Neural progenitor cell (in vitro differentiated cells): ENCODE measurements around the gene DCUN1D1. TPM values are rescaled to one million over a fixed set of nuclear protein-coding genes. Genes with fewer than 3 reads are reported as not detected.

Experiments
- DNase-seq: peaks from one replicate; pipeline ENCODE4 v3.0.0-alpha.2; 2016; ENCODE audit warnings: low spot score
- H2AFZ ChIP-seq: fragments of 200-600 bp; sonication (generic); replicated peaks from 2 replicates; pipeline ENCODE4 v1.6.1; 2016; ENCODE audit warnings: antibody characterized with exemption
- H3F3A ChIP-seq: fragments of 200-600 bp; sonication (generic); 2 replicates; pipeline ENCODE4 v1.6.1; 2016; ENCODE audit warnings: antibody characterized with exemption, low read depth
- H3K27ac ChIP-seq: fragments of 200-600 bp; sonication (generic); 2 replicates; pipeline ENCODE4 v1.5.1; 2016; ENCODE audit warnings: mild to moderate bottlenecking
- H3K27me3 ChIP-seq: fragments of 200-600 bp; sonication (generic); 2 replicates; pipeline ENCODE4 v1.6.1; 2016; ENCODE audit warnings: mild to moderate bottlenecking, moderate library complexity
- H3K36me3 ChIP-seq: fragments of 200-600 bp; sonication (generic); 2 replicates; pipeline ENCODE4 v1.5.1; 2016
- H3K4me1 ChIP-seq: fragments of 200-600 bp; sonication (generic); 2 replicates; pipeline ENCODE4 v1.6.1; 2016; ENCODE audit warnings: mixed run types
- H3K4me2 ChIP-seq: fragments of 200-600 bp; sonication (generic); 2 replicates; pipeline ENCODE4 v1.6.1; 2016
- H3K4me3 ChIP-seq: fragments of 200-600 bp; sonication (generic); 2 replicates; pipeline ENCODE4 v1.5.1; 2016
- H3K79me2 ChIP-seq: fragments of 200-600 bp; sonication (generic); 2 replicates; pipeline ENCODE4 v1.6.1; 2016; ENCODE audit warnings: low read depth
- H3K9ac ChIP-seq: fragments of 200-600 bp; sonication (generic); 2 replicates; pipeline ENCODE4 v1.6.1; 2016
- H3K9me3 ChIP-seq: fragments of 200-600 bp; sonication (generic); 2 replicates; pipeline ENCODE4 v1.5.1; 2016; ENCODE audit warnings: low read depth
- H4K20me1 ChIP-seq: fragments of 200-600 bp; sonication (generic); 2 replicates; pipeline ENCODE4 v1.6.1; 2016; ENCODE audit warnings: low read depth
- H3K27ac Mint-ChIP-seq: 3 replicates; pipeline ENCODE4 v1.8.0; 2021; ENCODE audit warnings: mixed read lengths
- H3K27me3 Mint-ChIP-seq: 2 replicates; pipeline ENCODE4 v1.8.0; 2022; ENCODE audit warnings: low read depth, mild to moderate bottlenecking, inconsistent platforms, moderate library complexity, mixed read lengths; ENCODE audit not compliant: insufficient read depth
- H3K36me3 Mint-ChIP-seq: 3 replicates; pipeline ENCODE4 v1.8.0; 2021; ENCODE audit warnings: mixed read lengths
- H3K4me1 Mint-ChIP-seq: 3 replicates; pipeline ENCODE4 v1.8.0; 2021; ENCODE audit warnings: mixed read lengths
- H3K4me3 Mint-ChIP-seq: 3 replicates; pipeline ENCODE4 v1.8.0; 2021; ENCODE audit warnings: mild to moderate bottlenecking, moderate library complexity, mixed read lengths
- H3K9me3 Mint-ChIP-seq: 3 replicates; pipeline ENCODE4 v1.8.0; 2020; ENCODE audit warnings: mixed read lengths
- CTCF ChIP-seq: fragments of 200-600 bp; sonication (generic); IDR thresholded peaks from 2 replicates; pipeline ENCODE4 v1.5.1; 2017; ENCODE audit warnings: antibody characterized with exemption, mild to moderate bottlenecking
- EZH2 ChIP-seq: fragments of 200-600 bp; sonication (generic); IDR thresholded peaks from 2 replicates; pipeline ENCODE4 v1.6.1; 2017; ENCODE audit warnings: antibody characterized with exemption, mild to moderate bottlenecking, moderate library complexity
- EZH2phosphoT487 ChIP-seq: fragments of 200-600 bp; sonication (generic); IDR thresholded peaks from 2 replicates; pipeline ENCODE4 v1.6.1; 2017; ENCODE audit warnings: antibody characterized with exemption
- total RNA-seq: library from RNA; depleted of rRNA; stranded (reverse); fragments of >200 nt; gene quantifications from 2 replicates; pipeline ENCODE4 v1.2.3, GENCODE V29; 2015; ENCODE audit warnings: low replicate concordance

DCUN1D1 gene
- total RNA-seq, 1 donor from 2014 or later, result 63.6 TPM

GRCh38 chr3:182909318-182910040 lies 70.9 kb downstream of the DCUN1D1 start:
- Mint-ChIP-seq H3K4me3 (no peak overlapping the region), H3K27me3 (peaks cover 2% of the 10 kb centered on the region), H3K27ac (no peak overlapping the region), H3K4me1 (peaks cover 10% of the 10 kb centered on the region), H3K9me3 (no peaks in the 10 kb centered on the region), H3K36me3 (peaks cover 4% of the 10 kb centered on the region)
- Histone ChIP-seq H3K4me1 (peaks cover 10% of the 10 kb centered on the region), H3K79me2 (no peaks in the 10 kb centered on the region), H3K27ac (no peak overlapping the region), H2AFZ (no peak overlapping the region), H3K4me3 (no peak overlapping the region), H3K9ac (no peak overlapping the region), H3F3A (peaks cover 4% of the 10 kb centered on the region), H3K4me2 (no peak overlapping the region), H3K36me3 (no peaks in the 10 kb centered on the region), H4K20me1 (no peaks in the 10 kb centered on the region), H3K27me3 (no peaks in the 10 kb centered on the region), H3K9me3 (no peaks in the 10 kb centered on the region)
- TF ChIP-seq CTCF, result peak; percentile 67
- TF ChIP-seq EZH2, result no peak
- peak; percentile 38 for DNase-seq

- no peak overlapping the region for H3K4me2 ChIP-seq
- no peaks in the 10 kb centered on the region for H3K27me3 ChIP-seq
- H3K36me3 ChIP-seq, result no peaks in the 10 kb centered on the region
- peaks cover 10% of the 10 kb centered on the region for H3K4me1 ChIP-seq
- H3K27ac ChIP-seq, result no peak overlapping the region
- no peak overlapping the region for H3K4me3 ChIP-seq
- H3K27ac Mint-ChIP-seq, result no peak overlapping the region
- no peak overlapping the region for H3K4me3 Mint-ChIP-seq
- H3K4me1 Mint-ChIP-seq, result peaks cover 10% of the 10 kb centered on the region
- H4K20me1 ChIP-seq, result no peaks in the 10 kb centered on the region
- no peaks in the 10 kb centered on the region for H3K9me3 ChIP-seq
- H3K9ac ChIP-seq, result no peak overlapping the region
- H2AFZ ChIP-seq, result no peak overlapping the region
- peaks cover 4% of the 10 kb centered on the region for H3K36me3 Mint-ChIP-seq
- no peak for TF ChIP-seq EZH2
- TF ChIP-seq EZH2phosphoT487, result no peak
- TF ChIP-seq CTCF, result no peak
- H3K27me3 Mint-ChIP-seq, result peaks cover 2% of the 10 kb centered on the region
- no peaks in the 10 kb centered on the region for H3K79me2 ChIP-seq
- H3F3A ChIP-seq, result peaks cover 4% of the 10 kb centered on the region
- no peak for DNase-seq
- H3K9me3 Mint-ChIP-seq, result no peaks in the 10 kb centered on the region
Observed at GRCh38 chr3:182908471-182908870, 71.9 kb downstream of the DCUN1D1 start.

GRCh38 chr3:182906036-182906435 lies 74.3 kb downstream of the DCUN1D1 start:
- H3K4me3 ChIP-seq, result no peak overlapping the region
- H4K20me1 ChIP-seq, result no peaks in the 10 kb centered on the region
- no peaks in the 10 kb centered on the region for H3K36me3 ChIP-seq
- no peak overlapping the region for H2AFZ ChIP-seq
- H3K9ac ChIP-seq, result no peak overlapping the region
- no peaks in the 10 kb centered on the region for H3K4me1 ChIP-seq
- TF ChIP-seq EZH2phosphoT487 (no peak), EZH2 (no peak), CTCF (no peak)
- H3K27me3 ChIP-seq, result no peaks in the 10 kb centered on the region
- no peak overlapping the region for H3K4me2 ChIP-seq
- H3K27ac Mint-ChIP-seq, result no peak overlapping the region
- peaks cover 6% of the 10 kb centered on the region for H3K36me3 Mint-ChIP-seq
- no peaks in the 10 kb centered on the region for H3K79me2 ChIP-seq
- peaks cover 2% of the 10 kb centered on the region for H3K27me3 Mint-ChIP-seq
- no peaks in the 10 kb centered on the region for H3K4me1 Mint-ChIP-seq
- DNase-seq, result no peak
- no peaks in the 10 kb centered on the region for H3K9me3 Mint-ChIP-seq
- H3K9me3 ChIP-seq, result no peaks in the 10 kb centered on the region
- H3F3A ChIP-seq, result no peaks in the 10 kb centered on the region
- H3K4me3 Mint-ChIP-seq, result no peak overlapping the region
- no peak overlapping the region for H3K27ac ChIP-seq
